ENCODE results near the gene PPP2R3A.

PPP2R3A gene

GRCh38 chr3:135982922-135983581, 17.5 kb downstream of the PPP2R3A start:
- DNase-seq (ENCODE audit: insufficient read length, low spot score) (no peak), FAIRE-seq (no peak)
- TF ChIP-seq CTCF (IDR thresholded peaks at IDR 0.05; ENCODE audit: insufficient read depth, missing control alignments), result no peak

DNA sequence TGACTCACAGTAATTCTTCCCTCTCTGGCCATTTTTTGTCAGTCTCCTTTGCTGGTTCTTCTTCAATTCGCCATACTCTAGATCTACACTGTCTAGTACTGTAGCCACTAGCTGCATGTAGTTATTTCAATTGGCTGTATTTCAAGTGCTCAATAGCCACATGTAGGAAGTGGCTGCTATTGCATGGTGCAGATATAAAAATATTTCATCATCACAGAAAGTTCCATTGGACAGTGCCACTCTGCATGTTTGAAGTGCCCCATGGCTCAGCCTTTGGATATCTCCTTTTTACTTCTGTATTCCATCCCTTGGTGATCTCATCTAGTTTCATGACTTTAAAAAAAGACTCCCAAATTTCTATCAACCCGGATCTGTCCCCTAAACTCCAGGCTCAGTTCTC, 22.1 kb downstream of the PPP2R3A start:
- FAIRE-seq (no peak), DNase-seq (ENCODE audit: insufficient read length, low spot score) (no peak)
- TF ChIP-seq CTCF (IDR thresholded peaks at IDR 0.05; ENCODE audit: insufficient read depth, missing control alignments), result no peak

- FAIRE-seq (no peak), DNase-seq (ENCODE audit: insufficient read length, low spot score) (no peak)
- TF ChIP-seq CTCF (IDR thresholded peaks at IDR 0.05; ENCODE audit: insufficient read depth, missing control alignments), result no peak
These were observed 23.7 kb downstream of the PPP2R3A start for GRCh38 chr3:135989242-135989641.

GRCh38 chr3:135990903-135991302, 25.4 kb downstream of the PPP2R3A start:
- DNase-seq (ENCODE audit: insufficient read length, low spot score) (no peak), FAIRE-seq (no peak)
- no peak for TF ChIP-seq CTCF (IDR thresholded peaks at IDR 0.05; ENCODE audit: insufficient read depth, missing control alignments)

DNA sequence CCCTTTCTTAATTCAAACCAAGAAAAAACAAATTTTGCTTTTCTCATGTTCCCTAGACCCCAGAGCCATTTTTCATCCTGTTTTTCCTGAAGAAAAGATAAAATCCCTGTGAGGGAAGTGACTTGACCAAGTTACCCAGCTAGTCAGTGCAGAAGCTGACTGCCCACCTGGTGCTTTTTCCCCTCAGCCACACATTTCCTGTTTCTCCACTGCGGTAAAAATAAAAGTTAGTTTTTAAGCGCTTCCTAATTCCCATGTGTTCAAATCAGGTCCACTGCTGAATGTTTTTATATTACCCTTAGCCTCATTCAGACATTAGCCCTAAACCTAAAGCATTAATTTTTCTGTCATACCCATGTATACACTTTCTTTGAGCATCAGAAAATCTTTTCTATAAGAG, 26.1 kb downstream of the PPP2R3A start:
- no peak for TF ChIP-seq CTCF (IDR thresholded peaks at IDR 0.05; ENCODE audit: insufficient read depth, missing control alignments)

GRCh38 chr3:135992072-135992471, 26.5 kb downstream of the PPP2R3A start:
- FAIRE-seq, result no peak
- no peak for DNase-seq (ENCODE audit: insufficient read length, low spot score)
- no peak for TF ChIP-seq CTCF (IDR thresholded peaks at IDR 0.05; ENCODE audit: insufficient read depth, missing control alignments)

More for the DNA sequence above, 26.1 kb downstream of the PPP2R3A start:
- no peak for DNase-seq (ENCODE audit: insufficient read length, low spot score)
- no peak for FAIRE-seq

DNA sequence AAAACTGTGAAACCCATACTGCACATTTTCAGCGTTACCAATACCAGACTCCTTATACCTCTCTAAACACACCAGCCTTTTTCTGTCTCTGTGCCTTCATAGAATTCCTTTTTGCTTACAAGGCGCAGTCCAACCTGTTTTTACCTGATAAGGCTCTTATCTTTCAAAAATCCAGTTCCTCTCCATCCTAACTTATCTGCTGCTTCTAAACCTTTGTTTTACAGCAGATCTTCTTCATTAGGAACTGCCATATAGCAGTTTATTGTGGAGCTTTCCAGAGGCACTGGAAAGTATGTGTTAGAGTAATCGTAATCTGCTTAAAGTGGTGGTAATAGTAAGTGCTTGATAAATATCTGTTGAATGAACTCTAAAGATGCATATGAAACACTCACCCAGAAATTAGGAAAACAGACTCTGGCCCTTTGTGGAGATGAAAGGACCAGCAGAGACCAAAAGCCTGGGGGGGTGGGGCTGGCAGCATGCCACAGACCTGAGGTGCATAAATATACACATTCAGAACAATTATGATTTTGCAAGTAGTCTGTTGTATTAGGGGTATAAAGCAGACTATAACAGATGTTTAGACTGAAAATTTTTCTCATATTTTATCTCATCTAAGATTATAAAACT, 29.3 kb downstream of the PPP2R3A start:
- DNase-seq (ENCODE audit: insufficient read length, low spot score), result no peak
- no peak for TF ChIP-seq CTCF (IDR thresholded peaks at IDR 0.05; ENCODE audit: insufficient read depth, missing control alignments)
- FAIRE-seq, result no peak

Data from D721Med (cell line).